Activated CD8-positive, alpha-beta memory T cell treated with anti-CD3 and anti-CD28 coated beads, Interleukin-2, amount 50 U/mL, for 24 hours (primary cell): ENCODE data around the gene IL23R.

Experiments used
- DNase-seq: peaks from one replicate; pipeline ENCODE4 v3.0.0-alpha.2; 2020; ENCODE audit errors: extremely low read depth

IL23R gene

DNA sequence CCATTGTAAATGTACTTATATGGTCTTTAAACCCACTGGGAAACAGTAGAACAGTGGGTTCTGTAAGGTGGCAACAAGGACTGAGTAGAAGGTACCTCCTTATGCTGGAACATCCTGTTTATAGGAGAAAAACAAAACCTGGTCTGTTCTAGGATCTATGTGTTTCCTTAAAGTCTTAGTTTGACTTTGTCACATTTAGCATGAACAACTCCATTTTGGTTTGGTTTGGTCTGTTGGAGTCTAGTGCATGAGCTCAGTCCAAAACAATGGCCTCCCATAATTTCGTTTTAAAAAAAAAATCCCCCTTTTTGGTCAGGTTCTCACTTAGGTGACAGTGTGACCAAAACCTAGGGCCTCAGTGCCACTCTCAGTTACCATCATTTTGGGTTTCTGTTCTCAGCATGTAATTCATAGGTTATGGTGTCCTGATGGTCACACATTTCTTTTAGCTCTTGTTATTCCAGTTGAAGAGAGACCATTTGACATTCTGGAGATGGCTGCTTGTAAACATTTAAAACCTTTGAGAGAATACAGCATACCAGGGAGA is 75.0 kb downstream of the IL23R start:
- no peak for DNase-seq

DNA sequence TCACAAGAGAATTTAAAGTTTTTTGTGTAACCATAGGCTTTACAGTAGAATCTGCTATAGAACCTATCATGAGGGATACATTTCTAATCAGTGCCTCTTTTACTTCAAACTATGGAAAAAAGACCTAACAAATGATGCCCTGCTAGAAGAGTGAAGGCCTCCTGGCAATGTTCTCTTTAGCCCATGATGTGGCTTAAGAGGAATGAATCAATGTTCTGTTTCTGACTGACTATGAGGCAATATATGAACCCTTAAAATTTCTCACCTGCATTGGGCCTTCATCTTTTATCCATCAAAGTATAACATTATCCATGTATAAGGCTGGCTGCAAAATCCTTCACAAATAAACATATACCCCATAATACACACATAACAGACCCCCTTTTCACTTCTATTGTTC is 75.8 kb downstream of the IL23R start:
- no peak for DNase-seq

DNA sequence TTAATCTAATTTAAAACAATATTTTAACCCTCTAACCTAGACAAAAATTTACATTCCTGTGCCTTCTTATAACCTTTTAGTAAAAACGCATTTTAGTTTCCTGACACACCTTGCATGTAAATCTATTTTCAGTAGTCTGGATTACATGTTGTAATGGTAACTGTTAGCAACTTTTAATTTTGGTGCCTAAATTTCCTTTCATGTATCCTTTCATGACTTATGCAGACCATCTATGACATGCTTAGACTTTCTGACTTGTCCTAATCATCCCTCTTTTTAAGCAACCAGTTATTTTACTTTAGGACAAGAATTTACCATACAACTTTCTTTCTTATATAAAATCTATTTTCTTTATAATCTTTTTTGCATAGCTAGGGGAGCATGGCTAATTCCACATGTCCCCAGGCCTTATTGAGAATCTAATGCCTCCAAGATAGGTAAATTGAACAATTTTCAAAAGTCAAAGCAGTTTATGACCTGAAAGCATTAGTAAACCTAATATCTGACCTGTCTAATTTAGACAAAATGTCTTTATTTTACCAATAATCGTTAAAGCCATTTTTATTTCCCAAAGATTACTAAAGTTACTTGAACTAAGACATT is 83.9 kb downstream of the IL23R start:
- no peak for DNase-seq

DNA sequence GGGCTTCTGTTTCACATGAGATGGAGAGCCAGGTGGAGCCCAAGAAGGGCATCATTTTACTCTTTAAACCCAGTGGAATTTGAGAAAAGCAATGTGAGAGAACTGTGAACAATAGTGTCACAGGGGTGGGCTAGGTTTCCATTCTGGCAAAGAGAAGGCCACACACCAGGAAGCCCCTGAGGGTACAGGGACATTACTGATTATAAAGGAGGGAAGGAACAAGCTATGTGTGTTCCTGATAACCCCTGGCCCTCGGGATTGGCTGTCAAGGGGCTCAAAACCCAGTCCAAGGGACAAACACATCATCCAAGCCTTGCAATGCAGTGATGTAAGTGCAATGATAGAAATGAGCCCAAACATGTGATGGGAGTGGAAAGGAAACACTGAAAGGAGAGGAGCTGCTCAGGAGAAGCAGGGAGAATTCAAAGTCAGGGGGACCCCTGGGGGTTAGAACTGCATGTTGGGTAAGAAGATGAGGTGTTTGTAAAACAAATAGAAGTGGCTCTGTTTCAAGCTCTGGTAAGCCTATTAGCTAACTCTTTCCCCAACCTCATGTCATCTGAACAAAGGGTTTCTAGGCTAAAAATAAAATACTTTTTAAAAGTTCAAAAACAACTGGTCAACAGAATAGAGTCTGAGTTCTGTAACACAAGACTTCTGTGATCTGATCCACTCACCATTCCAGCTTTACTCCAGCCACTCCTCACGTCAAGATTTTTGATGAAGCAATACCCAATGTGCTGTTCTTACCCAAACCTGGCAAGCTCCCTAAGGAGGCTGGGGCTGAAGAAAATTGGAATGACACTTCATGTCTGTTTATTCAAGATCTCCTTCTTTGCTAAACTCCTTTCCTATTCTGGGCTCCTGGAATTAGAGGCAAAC is 90.3 kb downstream of the IL23R start:
- no peak for DNase-seq

DNA sequence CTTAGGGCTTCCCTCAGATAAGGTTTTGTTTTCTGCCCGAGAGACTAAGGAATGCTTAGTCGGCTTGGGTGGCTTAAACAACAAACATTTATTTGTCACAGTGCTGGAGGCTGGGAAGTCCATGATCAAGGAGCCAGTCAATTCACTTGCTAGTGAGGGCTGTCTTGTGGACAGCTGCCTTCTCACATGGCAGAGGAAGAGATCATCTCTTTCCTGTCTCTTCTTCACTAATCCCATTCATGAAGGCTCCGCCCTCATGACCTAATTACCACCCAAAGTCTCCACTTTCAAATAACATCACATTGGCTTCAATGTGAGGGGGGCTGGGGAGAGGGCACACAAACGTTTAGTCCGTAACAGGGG is 90.9 kb downstream of the IL23R start:
- DNase-seq = no peak

DNA sequence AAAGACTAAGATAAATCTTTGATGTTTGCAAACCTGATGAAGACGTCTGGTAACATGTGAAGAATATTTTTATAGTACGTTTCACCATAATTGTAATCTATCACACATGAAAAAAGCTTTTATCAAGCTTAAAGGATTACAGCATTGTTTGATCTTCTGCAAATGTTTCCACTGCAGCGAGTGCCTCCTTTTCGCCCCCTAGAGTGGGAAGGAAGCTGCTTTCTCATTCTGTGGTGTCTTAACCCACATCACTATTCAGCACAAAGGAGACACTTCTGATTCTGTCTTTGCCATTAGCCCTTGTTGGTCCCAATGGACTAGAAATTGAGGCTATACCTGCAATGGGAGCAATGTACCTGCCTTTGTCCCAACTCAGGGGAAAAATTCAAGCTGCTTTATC is 95.4 kb downstream of the IL23R start:
- DNase-seq = no peak

DNA sequence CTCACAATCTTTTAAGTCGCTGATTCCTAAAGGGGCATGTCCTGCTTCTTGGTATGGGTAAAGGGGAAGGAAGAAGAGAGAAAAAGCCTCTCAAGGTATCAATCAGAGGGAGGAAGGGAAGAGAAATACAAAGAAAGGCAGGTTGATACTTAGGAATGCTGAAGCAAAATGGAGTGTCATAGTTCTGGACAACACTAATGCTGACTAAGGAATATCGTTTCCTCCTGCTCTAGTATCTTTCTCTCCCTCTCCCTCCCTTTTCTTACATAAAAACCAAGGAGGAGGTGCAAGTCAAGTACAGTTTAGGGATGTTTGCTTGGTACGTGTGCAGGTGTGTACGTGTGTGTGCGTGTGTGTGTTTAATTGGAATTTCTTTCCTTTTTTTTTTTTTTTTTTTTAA is 96.5 kb downstream of the IL23R start:
- no peak for DNase-seq

DNA sequence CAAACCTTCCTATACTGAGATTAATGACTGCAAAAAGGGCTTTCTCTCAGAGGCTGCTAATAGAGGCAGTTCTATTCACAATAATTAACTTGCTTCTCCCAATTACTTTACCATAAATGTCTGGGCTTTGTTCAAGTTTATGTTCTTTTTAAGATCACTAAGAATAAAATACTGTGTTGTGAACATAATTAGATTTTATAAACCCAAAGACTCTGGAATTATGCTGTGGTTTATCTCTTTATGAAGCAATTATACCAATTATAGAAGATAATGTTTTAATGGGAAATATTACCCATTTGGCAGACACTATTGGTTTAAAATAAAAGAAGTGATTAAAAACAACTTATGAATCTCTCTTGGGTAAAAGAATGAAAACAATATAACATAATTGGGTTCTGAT is 97.9 kb downstream of the IL23R start:
- no peak for DNase-seq

DNA sequence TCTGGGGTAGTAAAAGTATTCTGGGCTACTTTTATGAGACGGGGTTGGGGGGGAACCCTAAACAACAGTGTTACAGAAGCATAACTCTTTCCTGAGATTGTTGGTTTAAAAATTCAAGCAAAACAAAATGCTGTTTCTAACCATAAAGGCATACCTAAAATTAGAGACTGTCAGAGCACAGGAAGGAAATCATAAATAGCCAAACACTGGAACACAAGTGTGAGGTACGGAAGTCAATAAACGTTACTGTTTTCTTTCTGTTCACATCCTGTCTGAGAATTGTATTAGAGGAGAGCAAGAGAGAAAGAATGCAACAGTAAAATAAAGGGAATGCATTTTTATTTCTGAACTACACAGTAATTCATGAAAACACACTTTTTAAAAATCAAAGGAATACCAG is 98.6 kb downstream of the IL23R start:
- DNase-seq = no peak

DNA sequence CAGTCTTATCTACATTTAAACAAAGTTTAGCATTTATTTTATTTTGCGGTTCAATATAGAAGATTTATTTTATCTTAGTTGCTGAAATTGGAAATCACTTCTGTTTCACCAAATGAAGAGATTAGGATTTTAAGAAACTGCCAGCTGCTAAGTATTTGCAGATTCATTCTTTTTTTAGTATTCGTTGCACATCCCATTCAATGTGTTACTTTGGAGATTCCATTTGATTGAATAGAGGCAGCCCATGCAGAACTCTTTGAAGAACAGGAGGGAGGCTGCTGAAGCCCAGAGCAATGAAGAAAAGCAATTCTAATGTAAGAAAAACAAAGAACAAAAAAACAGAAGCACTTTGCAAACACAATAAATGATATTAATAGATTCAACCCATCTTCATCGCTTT is 102.8 kb downstream of the IL23R start:
- no peak for DNase-seq

DNA sequence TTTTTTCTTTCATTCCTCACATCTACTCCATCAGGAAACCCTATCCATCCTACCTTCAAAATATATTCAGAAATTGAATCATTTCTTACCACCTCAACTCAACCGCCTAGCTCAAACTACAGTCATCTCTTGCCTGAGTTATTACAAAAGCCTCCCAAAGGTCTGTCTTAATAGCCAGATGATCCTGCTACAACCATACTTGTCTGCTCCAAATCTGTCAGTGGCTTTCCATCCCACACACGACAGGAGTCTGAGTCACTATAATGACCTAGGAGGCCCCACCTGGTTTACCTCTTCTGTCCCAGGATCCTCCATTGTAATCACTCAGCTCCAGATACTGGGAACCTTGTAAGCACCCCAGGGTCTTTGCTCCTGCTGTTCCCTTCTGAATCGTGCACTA is 104.3 kb downstream of the IL23R start:
- no peak for DNase-seq

DNA sequence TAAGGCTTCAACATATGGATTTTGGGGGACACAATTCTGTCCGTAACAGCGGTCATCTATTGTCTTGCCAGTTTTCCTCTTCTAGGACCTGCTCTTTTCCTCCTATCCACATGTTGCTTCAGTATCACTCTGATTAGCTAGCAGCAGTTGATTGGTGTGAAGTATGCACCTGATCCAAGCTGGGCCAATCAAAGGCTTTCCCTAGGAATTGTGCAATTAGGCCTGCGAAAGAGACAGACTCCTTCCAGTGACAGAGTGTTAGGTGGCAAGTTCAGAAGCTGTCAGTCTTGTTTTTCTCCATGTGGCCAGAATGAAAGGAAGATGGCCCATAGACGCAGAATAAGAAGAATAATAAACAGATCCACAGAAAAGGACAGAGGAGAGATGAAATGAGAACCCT is 107.3 kb downstream of the IL23R start:
- DNase-seq = no peak

DNA sequence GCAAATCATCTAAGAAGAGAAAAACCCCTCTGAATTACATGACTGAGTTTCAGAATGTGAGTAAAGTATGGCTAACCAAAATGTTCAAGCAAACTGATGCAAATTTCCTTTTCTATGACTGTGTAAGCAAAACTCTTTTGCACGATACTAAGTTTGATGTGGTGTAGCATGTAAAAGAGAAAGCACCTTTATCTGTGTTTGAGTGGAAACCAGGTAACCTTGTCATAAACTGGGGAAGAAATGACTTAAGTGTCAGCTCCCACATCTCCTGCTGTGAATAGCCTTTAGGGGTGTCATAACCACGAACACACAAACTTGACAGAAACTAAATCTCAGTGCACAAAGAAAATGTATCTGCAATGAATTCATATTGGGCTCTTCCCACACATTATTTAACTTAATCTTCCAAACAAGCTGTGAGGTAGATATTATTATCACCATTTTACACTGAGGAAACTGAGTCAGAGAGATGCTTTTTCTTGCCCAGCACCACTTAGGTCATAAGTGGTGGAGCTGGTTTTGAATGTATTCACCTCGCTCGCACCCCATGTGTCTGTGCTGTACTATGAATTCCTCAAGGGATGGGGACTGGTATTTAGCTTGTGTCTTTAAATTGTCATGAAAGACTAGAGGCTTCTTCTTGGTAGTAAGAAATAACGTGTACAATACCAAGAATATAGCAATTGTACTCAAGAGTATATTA is 108.5 kb downstream of the IL23R start:
- no peak for DNase-seq

DNA sequence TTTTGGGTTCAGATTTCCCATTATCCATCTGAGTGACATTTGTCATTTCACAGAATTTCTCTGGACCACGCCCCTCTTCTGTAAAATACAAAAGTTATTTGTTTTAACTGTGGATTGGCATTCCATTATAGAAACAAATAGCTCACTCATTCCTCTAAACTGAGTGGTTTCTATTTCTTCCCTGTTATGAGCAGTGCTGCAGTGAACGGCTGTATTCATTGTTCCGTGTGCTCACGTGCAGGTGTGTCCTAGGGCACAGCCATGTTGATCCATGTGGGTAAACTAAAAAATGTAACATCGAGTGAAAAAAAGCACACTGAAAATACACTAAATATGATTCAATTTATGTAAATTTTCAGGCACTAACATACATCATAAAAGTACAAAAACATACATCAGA is 114.4 kb downstream of the IL23R start:
- no peak for DNase-seq

DNA sequence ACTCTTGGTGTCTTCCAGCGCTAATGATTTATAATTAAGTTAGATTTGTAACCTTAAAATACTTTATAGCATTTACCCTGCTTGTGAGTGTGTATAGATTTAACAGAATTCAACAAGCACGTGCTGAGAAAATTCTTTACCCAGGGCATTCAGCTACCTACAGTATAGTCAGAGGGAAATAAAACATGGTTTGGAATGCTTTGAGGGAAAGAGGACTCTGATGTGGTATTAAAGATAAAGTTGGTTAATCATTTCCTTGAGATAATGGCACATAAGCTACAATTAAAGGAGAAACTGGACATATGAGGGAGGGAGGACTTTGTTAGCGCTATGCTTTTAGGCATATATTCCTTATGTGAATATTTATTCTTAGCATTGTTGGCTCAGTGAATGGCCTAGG is 115.0 kb downstream of the IL23R start:
- DNase-seq = no peak

DNA sequence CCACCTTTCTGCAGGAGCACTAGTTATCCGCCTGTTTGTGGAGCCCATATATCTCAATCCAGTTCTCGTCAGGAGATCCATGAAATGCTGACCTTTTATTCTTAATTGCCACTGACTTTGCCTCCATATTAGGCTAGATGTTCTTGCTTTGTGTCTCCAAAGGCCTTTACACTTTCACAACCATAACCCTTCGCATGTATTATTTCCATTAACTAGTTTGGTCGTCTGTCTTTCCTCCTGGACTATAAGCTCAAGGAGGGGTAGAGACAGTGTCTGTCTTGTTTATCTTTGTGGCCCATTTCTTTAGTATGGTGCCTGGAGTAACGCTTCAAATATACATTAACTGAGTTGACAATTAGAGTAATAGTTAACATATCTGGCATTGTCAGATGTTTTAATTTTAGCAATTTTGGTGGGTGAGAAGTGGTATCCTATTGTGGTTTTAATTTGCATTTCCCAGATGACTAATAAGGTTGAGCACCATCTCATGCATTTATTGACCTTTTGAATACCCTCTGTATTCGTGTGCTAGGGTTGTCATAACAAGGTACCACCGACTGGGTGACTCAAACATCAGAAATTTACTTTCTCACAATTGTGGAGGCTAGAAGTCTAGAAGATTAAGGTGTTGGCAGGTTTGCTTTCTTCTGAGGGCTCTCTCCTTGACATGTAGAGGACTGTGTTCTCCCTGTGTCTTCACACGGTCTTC is 119.7 kb downstream of the IL23R start:
- no peak for DNase-seq

DNA sequence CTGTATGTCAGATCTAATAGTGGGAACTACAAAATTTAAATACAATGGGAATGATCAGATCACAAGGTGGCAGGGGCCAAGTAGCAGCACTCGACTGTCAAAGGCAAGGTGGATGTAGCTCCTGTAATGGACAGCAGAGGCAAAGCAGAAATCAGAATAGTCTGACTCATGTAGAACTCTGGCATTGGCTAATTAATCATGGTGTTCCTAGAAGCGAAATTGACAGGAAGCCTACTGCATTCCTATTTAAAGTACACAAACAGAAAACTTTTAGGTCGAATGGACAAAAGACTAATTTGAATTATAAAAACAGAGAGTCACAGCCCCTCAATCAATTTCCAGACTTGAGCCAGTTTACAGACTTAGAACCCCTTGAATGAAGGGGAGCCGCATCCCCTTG is 124.0 kb downstream of the IL23R start:
- DNase-seq = no peak

DNA sequence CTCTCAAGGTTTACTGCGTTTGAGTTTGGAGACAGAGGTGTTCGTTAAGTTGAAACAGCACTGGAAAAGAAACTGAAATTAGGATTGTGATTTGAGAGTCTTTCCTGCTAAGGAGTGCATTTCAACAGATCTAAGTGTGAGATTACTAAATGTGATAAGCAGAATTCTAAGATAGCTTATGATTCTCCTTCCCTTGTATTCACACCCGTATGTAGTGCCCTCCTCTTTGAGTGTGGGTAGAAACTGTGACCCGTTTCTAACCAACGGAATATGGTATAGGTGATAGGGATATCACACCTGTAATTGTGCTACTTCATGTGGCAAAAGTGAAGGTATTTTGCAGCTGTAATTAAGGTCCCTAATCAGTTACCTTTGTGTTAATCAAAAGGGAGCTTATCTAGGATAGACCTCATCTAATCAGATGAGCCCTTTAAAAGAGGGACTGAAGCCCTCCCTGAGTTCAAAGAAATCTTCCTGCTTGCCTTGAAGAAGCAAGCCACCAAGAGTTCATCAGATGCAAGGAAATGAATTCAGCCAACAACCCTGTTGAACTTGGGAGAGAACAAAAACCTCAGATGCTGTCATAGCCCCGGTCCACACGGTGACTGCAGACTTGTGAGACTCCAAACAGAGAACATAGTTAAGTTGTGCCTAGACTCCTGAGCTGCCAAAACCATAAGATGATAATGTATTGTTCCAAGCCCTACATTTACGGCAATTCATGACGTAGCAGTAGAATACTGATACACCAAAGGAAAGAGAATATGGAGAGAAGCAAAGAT is 128.8 kb downstream of the IL23R start:
- DNase-seq = no peak

DNA sequence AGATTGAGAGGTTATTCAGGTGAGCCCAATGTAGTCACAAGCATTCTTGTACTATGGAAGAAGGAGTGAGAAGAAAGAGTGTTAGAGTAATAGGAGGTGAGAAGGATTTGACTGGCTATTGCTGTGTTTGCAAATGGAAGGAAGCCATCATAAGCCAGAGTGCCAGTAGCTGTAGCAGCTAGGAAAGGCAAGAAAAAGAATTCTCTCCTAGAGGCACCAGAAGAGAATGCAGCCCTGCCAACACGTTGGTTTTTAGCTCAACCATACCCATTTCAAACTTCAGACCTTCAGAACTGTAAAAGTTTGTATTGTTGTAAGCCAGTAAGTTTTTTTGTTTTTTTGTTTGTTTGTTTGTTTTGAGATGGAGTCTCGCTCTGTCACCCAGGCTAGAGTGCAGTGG is 132.5 kb downstream of the IL23R start:
- no peak for DNase-seq

DNA sequence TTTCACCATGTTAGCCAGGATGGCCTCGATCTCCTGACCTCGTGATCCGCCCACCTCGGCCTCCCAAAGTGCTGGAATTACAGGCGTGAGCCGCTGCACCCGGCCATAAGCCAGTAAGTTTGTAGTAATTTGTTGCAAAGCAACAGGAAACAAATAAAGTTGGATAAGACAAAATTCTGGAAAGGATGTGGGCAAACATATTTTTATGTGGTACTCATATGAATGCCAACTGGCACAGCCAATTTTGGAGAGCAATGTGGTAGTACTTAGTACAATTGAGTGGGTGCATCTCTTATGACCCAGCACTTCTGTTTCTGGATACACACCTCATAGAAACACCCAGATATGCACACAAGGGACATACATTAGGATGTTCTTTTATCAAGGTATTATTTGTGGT is 133.0 kb downstream of the IL23R start:
- DNase-seq = no peak

DNA sequence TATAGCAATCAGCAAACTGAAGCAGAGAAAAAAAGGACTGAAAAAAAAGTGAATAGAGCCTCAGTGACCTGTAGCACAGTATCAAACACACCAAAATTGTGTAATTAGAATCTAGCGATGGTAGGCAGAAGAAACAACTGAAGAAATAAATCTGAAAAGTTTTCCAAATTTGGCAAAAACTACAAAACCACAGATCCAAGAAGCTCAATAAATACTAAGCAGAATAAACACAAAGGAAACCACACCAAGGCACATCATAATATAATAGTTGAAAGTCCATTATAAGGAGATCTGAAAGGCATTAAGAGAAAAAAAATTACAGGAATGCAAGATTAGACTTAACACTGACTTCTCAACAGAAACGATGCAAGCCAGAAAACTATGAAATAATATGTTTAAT is 134.3 kb downstream of the IL23R start:
- DNase-seq = no peak
